ENCODE data around the gene INSC. TPM values are rescaled to one million over a fixed set of nuclear protein-coding genes. Genes with fewer than 3 reads are reported as not detected.

The INSC gene
- total and polyA plus RNA-seq, 2 experiments from 2014 or later, result 0.97 to 1.5 TPM

DNA sequence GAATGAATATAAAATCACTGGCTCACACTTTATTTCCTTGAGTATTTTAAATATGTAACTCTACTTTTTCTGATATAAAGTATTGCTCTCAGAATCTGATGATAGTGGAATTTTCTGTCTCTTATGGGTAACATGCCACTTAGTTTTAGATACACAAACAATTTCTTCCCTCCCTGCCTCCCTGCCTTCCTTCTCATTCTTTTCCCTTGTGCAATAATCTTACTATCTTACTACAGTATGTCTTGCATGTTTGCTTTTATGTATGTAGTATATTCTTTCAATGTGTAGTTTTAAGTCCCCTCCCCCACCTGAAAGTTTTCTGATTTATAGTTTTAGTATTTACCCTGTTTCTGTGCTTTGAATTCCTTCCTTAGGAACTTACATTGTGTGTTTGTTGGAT lies 48.4 kb downstream of the INSC start (continued):
- TF ChIP-seq ZNF462 (CRISPR knock-in tag; IDR thresholded peaks at IDR 0.05) (no peak), ETS1 (IDR thresholded peaks at IDR 0.05) (no peak), NANOG (IDR thresholded peaks at IDR 0.05; ENCODE audit: borderline replicate concordance) (no peak), JUNB (IDR thresholded peaks at IDR 0.05; ENCODE audit: unreplicated experiment) (no peak), CREB1 (CRISPR knock-in tag; IDR thresholded peaks at IDR 0.05; ENCODE audit: low read depth) (no peak), EZH2phosphoT487 (IDR thresholded peaks at IDR 0.05; ENCODE audit: unreplicated experiment) (no peak), POLR2AphosphoS5 (IDR thresholded peaks at IDR 0.05; ENCODE audit: low read depth) (no peak)
- TF ChIP-seq, protein P1, sequence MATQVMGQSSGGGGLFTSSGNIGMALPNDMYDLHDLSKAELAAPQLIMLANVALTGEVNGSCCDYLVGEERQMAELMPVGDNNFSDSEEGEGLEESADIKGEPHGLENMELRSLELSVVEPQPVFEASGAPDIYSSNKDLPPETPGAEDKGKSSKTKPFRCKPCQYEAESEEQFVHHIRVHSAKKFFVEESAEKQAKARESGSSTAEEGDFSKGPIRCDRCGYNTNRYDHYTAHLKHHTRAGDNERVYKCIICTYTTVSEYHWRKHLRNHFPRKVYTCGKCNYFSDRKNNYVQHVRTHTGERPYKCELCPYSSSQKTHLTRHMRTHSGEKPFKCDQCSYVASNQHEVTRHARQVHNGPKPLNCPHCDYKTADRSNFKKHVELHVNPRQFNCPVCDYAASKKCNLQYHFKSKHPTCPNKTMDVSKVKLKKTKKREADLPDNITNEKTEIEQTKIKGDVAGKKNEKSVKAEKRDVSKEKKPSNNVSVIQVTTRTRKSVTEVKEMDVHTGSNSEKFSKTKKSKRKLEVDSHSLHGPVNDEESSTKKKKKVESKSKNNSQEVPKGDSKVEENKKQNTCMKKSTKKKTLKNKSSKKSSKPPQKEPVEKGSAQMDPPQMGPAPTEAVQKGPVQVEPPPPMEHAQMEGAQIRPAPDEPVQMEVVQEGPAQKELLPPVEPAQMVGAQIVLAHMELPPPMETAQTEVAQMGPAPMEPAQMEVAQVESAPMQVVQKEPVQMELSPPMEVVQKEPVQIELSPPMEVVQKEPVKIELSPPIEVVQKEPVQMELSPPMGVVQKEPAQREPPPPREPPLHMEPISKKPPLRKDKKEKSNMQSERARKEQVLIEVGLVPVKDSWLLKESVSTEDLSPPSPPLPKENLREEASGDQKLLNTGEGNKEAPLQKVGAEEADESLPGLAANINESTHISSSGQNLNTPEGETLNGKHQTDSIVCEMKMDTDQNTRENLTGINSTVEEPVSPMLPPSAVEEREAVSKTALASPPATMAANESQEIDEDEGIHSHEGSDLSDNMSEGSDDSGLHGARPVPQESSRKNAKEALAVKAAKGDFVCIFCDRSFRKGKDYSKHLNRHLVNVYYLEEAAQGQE (IDR thresholded peaks at IDR 0.05; ENCODE audit: unreplicated experiment), result no peak

Data from GM23338 (cell line).